GM08714 (cell line): Measurements from ENCODE around the gene CD99L2.

ENCODE experiments used
- H3K4me3 ChIP-seq: fragments of 200-500 bp; sonication (Bioruptor generic); 2 replicates; pipeline ENCODE4 v1.5.1; 2014; ENCODE audit warnings: mild to moderate bottlenecking, low read length, inconsistent platforms
- ZNF274 ChIP-seq: IDR thresholded peaks from 2 replicates; pipeline ENCODE4 v1.6.1; 2012; ENCODE audit warnings: mild to moderate bottlenecking, low read depth, low read length

Gene CD99L2

GRCh38 chrX:150898343-150899190 is at the start of gene CD99L2:
Gene CD99L2, minus strand, starts transcription at chrX:150898668. Its CDS starts 80 bp downstream, at chrX:150898588.
- no peak for TF ChIP-seq ZNF274
- H3K4me3 ChIP-seq, result peak within 1 kb of the TSS; percentile 75

GRCh38 chrX:150944233-150944632 is 45.8 kb upstream of the CD99L2 start:
- no peak overlapping the region for H3K4me3 ChIP-seq
- TF ChIP-seq ZNF274, result no peak

GRCh38 chrX:150942942-150943594 is 44.6 kb upstream of the CD99L2 start:
- TF ChIP-seq ZNF274, result no peak
- H3K4me3 ChIP-seq, result no peak overlapping the region

GRCh38 chrX:150941580-150941979 is 43.1 kb upstream of the CD99L2 start:
- no peak for TF ChIP-seq ZNF274
- no peak overlapping the region for H3K4me3 ChIP-seq

GRCh38 chrX:150940844-150941495 is 42.5 kb upstream of the CD99L2 start:
- TF ChIP-seq ZNF274, result no peak
- no peak overlapping the region for H3K4me3 ChIP-seq

- no peak overlapping the region for H3K4me3 ChIP-seq
- no peak for TF ChIP-seq ZNF274
Measured at GRCh38 chrX:150936556-150936955, 38.1 kb upstream of the CD99L2 start.

- no peak for TF ChIP-seq ZNF274
- no peak overlapping the region for H3K4me3 ChIP-seq
Measured at GRCh38 chrX:150935467-150935866, 37.0 kb upstream of the CD99L2 start.

GRCh38 chrX:150934453-150934852 is 36.0 kb upstream of the CD99L2 start:
- H3K4me3 ChIP-seq, result no peak overlapping the region
- no peak for TF ChIP-seq ZNF274

- no peak overlapping the region for H3K4me3 ChIP-seq
- TF ChIP-seq ZNF274, result no peak
Measured at GRCh38 chrX:150933945-150934350, 35.5 kb upstream of the CD99L2 start.

- no peak for TF ChIP-seq ZNF274
- no peak overlapping the region for H3K4me3 ChIP-seq
Measured at GRCh38 chrX:150929058-150929457, 30.6 kb upstream of the CD99L2 start.

- TF ChIP-seq ZNF274, result no peak
- H3K4me3 ChIP-seq, result no peak overlapping the region
Measured at GRCh38 chrX:150926791-150927190, 28.3 kb upstream of the CD99L2 start.

- TF ChIP-seq ZNF274, result no peak
- no peak overlapping the region for H3K4me3 ChIP-seq
Measured at GRCh38 chrX:150926304-150926703, 27.8 kb upstream of the CD99L2 start.

GRCh38 chrX:150919401-150919800 is 20.9 kb upstream of the CD99L2 start:
- TF ChIP-seq ZNF274, result no peak
- no peak overlapping the region for H3K4me3 ChIP-seq

GRCh38 chrX:150913511-150913910 is 15.0 kb upstream of the CD99L2 start:
- H3K4me3 ChIP-seq, result no peak overlapping the region
- TF ChIP-seq ZNF274, result no peak

GRCh38 chrX:150907474-150907873 is 9.0 kb upstream of the CD99L2 start:
- no peak for TF ChIP-seq ZNF274
- no peak overlapping the region for H3K4me3 ChIP-seq
